HepG2 (cell line): Measurements from ENCODE around the gene KIRREL2. TPM values are rescaled to one million over a fixed set of nuclear protein-coding genes. Genes with fewer than 3 reads are reported as not detected.

Experiments
- ARHGAP35 ChIP-seq: sonication (generic); formaldehyde crosslinking; IDR thresholded peaks from 2 replicates; pipeline ENCODE4 v1.9.0; 2022; ENCODE audit warnings: mild to moderate bottlenecking, inconsistent platforms, moderate library complexity, missing genetic modification reagents, borderline replicate concordance
- DZIP1 ChIP-seq: sonication (generic); formaldehyde crosslinking; IDR thresholded peaks from 2 replicates; pipeline ENCODE4 v1.5.0; 2020; ENCODE audit warnings: mild to moderate bottlenecking, missing genetic modification reagents
- HNF1B ChIP-seq: sonication (generic); formaldehyde crosslinking; IDR thresholded peaks from 2 replicates; pipeline ENCODE4 v1.5.1; 2020; ENCODE audit warnings: mild to moderate bottlenecking, moderate library complexity, missing genetic modification reagents
- IRF9 ChIP-seq: sonication (generic); formaldehyde crosslinking; IDR thresholded peaks from 2 replicates; pipeline ENCODE4 v1.8.0; 2022; ENCODE audit warnings: missing genetic modification reagents, mild to moderate bottlenecking, borderline replicate concordance
- JUND ChIP-seq: sonication (generic); formaldehyde crosslinking; IDR thresholded peaks from 2 replicates; pipeline ENCODE4 v1.8.0; 2022; ENCODE audit warnings: mild to moderate bottlenecking, missing genetic modification reagents
- NCOA2 ChIP-seq: sonication (generic); formaldehyde crosslinking; IDR thresholded peaks from 2 replicates; pipeline ENCODE4 v1.8.0; 2022; ENCODE audit warnings: inconsistent platforms
- PAF1 ChIP-seq: IDR thresholded peaks from 2 replicates; pipeline ENCODE4 v1.6.1; 2016; ENCODE audit warnings: missing genetic modification reagents, missing compliant biosample characterization
- PLSCR1 ChIP-seq: sonication (generic); formaldehyde crosslinking; IDR thresholded peaks from 2 replicates; pipeline ENCODE4 v1.5.0; 2020; ENCODE audit warnings: missing genetic modification reagents, mild to moderate bottlenecking, borderline replicate concordance
- SP2 ChIP-seq: sonication (generic); formaldehyde crosslinking; IDR thresholded peaks from 2 replicates; pipeline ENCODE4 v1.5.1; 2020; ENCODE audit warnings: mild to moderate bottlenecking, missing genetic modification reagents
- TBX2 ChIP-seq: sonication (generic); formaldehyde crosslinking; IDR thresholded peaks from 2 replicates; pipeline ENCODE4 v1.5.0; 2020; ENCODE audit warnings: missing genetic modification reagents, mild to moderate bottlenecking, borderline replicate concordance
- THAP7 ChIP-seq: sonication (generic); formaldehyde crosslinking; IDR thresholded peaks from 2 replicates; pipeline ENCODE4 v1.8.1; 2023; ENCODE audit warnings: mild to moderate bottlenecking, missing genetic modification reagents
- ZBTB10 ChIP-seq: sonication (generic); formaldehyde crosslinking; IDR thresholded peaks from 2 replicates; pipeline ENCODE4 v1.4.0; 2020; ENCODE audit warnings: missing genetic modification reagents, borderline replicate concordance
- ZBTB25 ChIP-seq: IDR thresholded peaks from 2 replicates; pipeline ENCODE4 v1.6.1; 2018; ENCODE audit warnings: missing genetic modification reagents
- ZC3H13 ChIP-seq: sonication (generic); formaldehyde crosslinking; IDR thresholded peaks from 2 replicates; pipeline ENCODE4 v1.8.1; 2023; ENCODE audit warnings: mild to moderate bottlenecking, missing genetic modification reagents, moderate library complexity
- ZMYM2 ChIP-seq: sonication (generic); formaldehyde crosslinking; IDR thresholded peaks from 2 replicates; pipeline ENCODE4 v1.8.0; 2022; ENCODE audit warnings: mild to moderate bottlenecking, missing genetic modification reagents
- ZNF567 ChIP-seq: sonication (generic); formaldehyde crosslinking; IDR thresholded peaks from 2 replicates; pipeline ENCODE4 v1.8.1; 2023; ENCODE audit warnings: mild to moderate bottlenecking, missing genetic modification reagents, borderline replicate concordance
- polyA plus RNA-seq, 8 experiments: library from polyadenylated mRNA; depleted of rRNA in 3 of 8; stranded (reverse) in 7 of 8; unstranded in 1 of 8; fragments of >200 nt; fragmentation: Illumina TruSeq in 4 of 8; extraction: Trizol in 4 of 8; gene quantifications; 2 replicates each; pipeline versions ENCODE4 v1.2.1 to v1.2.3, GENCODE V29; 2011 to 2016; ENCODE audit warnings: low read depth in 4 of 8, missing spikeins in 1 of 8, mixed read lengths in 1 of 8; ENCODE audit not compliant: insufficient read depth in 1 of 8
- total RNA-seq, 5 experiments: library from RNA; depleted of rRNA; stranded (reverse); fragments of >200 nt; fragmentation: Illumina TruSeq; extraction: Trizol; gene quantifications; 2 replicates each; pipeline ENCODE4 v1.2.3, GENCODE V29; 2016; ENCODE audit warnings: low read depth in 1 of 5

The KIRREL2 gene
- total and polyA plus RNA-seq, 2 of the 13 experiments (the other 11 are each of a cell fraction or from before 2014, with no cell fraction given) = 0.18 to 2.4 TPM

- TF ChIP-seq NCOA2 (peak; percentile 73; the same call in 1 of the 2 replicates), JUND (CRISPR knock-in tag) (no peak), ZNF567 (CRISPR knock-in tag) (peak; percentile 71; the same call in 1 of the 2 replicates), THAP7 (CRISPR knock-in tag) (peak; percentile 44), SP2 (CRISPR knock-in tag) (no peak; the same call in 1 of the 2 replicates), HNF1B (CRISPR knock-in tag) (peak; percentile 100), ZBTB10 (CRISPR knock-in tag) (peak; percentile 99), PLSCR1 (CRISPR knock-in tag) (no peak), DZIP1 (CRISPR knock-in tag) (peak; percentile 82; the same call in 1 of the 2 replicates), ZBTB25 (CRISPR knock-in tag) (0 out of 2 replicates have a peak, but pooled peaks have one; percentile 73), ARHGAP35 (CRISPR knock-in tag) (0 out of 2 replicates have a peak, but pooled peaks have one; percentile 22), PAF1 (CRISPR knock-in tag) (no peak), ZMYM2 (CRISPR knock-in tag) (0 out of 2 replicates have a peak, but pooled peaks have one; percentile 41), ZC3H13 (CRISPR knock-in tag) (peak; percentile 52; the same call in 1 of the 2 replicates), IRF9 (CRISPR knock-in tag) (peak; percentile 93), TBX2 (CRISPR knock-in tag) (peak; percentile 55; the same call in 1 of the 2 replicates)
Measured at GRCh38 chr19:35812220-35813042, 44.3 kb upstream of the KIRREL2 start, which contains the start of gene PRODH2 (continued).
